ENCODE measurements around the gene CUEDC1. TPM values are rescaled to one million over a fixed set of nuclear protein-coding genes. Genes with fewer than 3 reads are reported as not detected.
A peak's percentile ranks its signal among the peaks of the same experiment; 100 is the strongest.

CUEDC1 gene
- total and polyA plus RNA-seq, 2 of the 13 experiments (the other 11 are each of a cell fraction or from before 2014, with no cell fraction given) = 7.4 to 12.9 TPM

- TF ChIP-seq, protein P1, sequence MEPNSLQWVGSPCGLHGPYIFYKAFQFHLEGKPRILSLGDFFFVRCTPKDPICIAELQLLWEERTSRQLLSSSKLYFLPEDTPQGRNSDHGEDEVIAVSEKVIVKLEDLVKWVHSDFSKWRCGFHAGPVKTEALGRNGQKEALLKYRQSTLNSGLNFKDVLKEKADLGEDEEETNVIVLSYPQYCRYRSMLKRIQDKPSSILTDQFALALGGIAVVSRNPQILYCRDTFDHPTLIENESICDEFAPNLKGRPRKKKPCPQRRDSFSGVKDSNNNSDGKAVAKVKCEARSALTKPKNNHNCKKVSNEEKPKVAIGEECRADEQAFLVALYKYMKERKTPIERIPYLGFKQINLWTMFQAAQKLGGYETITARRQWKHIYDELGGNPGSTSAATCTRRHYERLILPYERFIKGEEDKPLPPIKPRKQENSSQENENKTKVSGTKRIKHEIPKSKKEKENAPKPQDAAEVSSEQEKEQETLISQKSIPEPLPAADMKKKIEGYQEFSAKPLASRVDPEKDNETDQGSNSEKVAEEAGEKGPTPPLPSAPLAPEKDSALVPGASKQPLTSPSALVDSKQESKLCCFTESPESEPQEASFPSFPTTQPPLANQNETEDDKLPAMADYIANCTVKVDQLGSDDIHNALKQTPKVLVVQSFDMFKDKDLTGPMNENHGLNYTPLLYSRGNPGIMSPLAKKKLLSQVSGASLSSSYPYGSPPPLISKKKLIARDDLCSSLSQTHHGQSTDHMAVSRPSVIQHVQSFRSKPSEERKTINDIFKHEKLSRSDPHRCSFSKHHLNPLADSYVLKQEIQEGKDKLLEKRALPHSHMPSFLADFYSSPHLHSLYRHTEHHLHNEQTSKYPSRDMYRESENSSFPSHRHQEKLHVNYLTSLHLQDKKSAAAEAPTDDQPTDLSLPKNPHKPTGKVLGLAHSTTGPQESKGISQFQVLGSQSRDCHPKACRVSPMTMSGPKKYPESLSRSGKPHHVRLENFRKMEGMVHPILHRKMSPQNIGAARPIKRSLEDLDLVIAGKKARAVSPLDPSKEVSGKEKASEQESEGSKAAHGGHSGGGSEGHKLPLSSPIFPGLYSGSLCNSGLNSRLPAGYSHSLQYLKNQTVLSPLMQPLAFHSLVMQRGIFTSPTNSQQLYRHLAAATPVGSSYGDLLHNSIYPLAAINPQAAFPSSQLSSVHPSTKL (CRISPR knock-in tag; IDR thresholded peaks at IDR 0.05) = 0 out of 2 replicates have a peak, but pooled peaks have one; percentile 31
- TF ChIP-seq SALL2 (CRISPR knock-in tag; IDR thresholded peaks at IDR 0.05) (no peak), EP300 (IDR thresholded peaks at IDR 0.05; ENCODE audit: low read depth in 2 of 2, low read length in 2 of 2) (no peak), EP300 (CRISPR knock-in tag; IDR thresholded peaks at IDR 0.05; ENCODE audit: borderline replicate concordance) (no peak), MAFF (IDR thresholded peaks at IDR 0.05; ENCODE audit: low read depth, low read length) (no peak), SMAD3 (CRISPR knock-in tag; IDR thresholded peaks at IDR 0.05) (no peak), FOXA3 (CRISPR knock-in tag; IDR thresholded peaks at IDR 0.05) (peak; percentile 77), SOX13 (IDR thresholded peaks at IDR 0.05) (no peak), SOX13 (CRISPR knock-in tag; conservative IDR thresholded peaks at IDR 0.05 in 1 of 2, IDR thresholded peaks at IDR 0.05 in 1 of 2) (peak in 1 of 2 experiments; percentile 54; a peak in 1 of 4 replicates), ZNF749 (CRISPR knock-in tag; IDR thresholded peaks at IDR 0.05; ENCODE audit: borderline replicate concordance) (no peak), HNRNPH1 (optimal IDR thresholded peaks at IDR 0.05; ENCODE audit: low read depth, low read length) (no peak), ZNF251 (CRISPR knock-in tag; IDR thresholded peaks at IDR 0.05) (no peak), SAP130 (CRISPR knock-in tag; IDR thresholded peaks at IDR 0.05; ENCODE audit: low read depth) (peak; percentile 38; the same call in 1 of the 2 replicates), TBX2 (CRISPR knock-in tag; IDR thresholded peaks at IDR 0.05; ENCODE audit: borderline replicate concordance) (peak; percentile 81), FOXO4 (CRISPR knock-in tag; conservative IDR thresholded peaks at IDR 0.05) (no peak), ZNF710 (CRISPR knock-in tag; IDR thresholded peaks at IDR 0.05; ENCODE audit: borderline replicate concordance) (no peak), PRDM10 (CRISPR knock-in tag; IDR thresholded peaks at IDR 0.05; ENCODE audit: low read depth) (0 out of 2 replicates have a peak, but pooled peaks have one; percentile 16), ZNF570 (CRISPR knock-in tag; IDR thresholded peaks at IDR 0.05; ENCODE audit: borderline replicate concordance) (no peak)
Measured at GRCh38 chr17:57900991-57901743, 54.0 kb downstream of the CUEDC1 start (continued).

All from HepG2 (cell line).